HG03280 (cell line): ENCODE results near the gene BPIFB4.

Experiments used
- ATAC-seq: cut with Tn5 transposase; IDR thresholded peaks from one replicate; pipeline ENCODE4 v1.9.1; 2021; ENCODE audit warnings: mild to moderate bottlenecking, moderate library complexity; ENCODE audit not compliant: unreplicated experiment

The BPIFB4 gene

GRCh38 chr20:33154252-33154651 lies 74.8 kb downstream of the BPIFB4 start:
- no peak for ATAC-seq

GRCh38 chr20:33158637-33159385 lies 79.4 kb downstream of the BPIFB4 start:
- ATAC-seq: no peak

- no peak for ATAC-seq
These were observed 80.3 kb downstream of the BPIFB4 start for GRCh38 chr20:33159713-33160112.

- ATAC-seq: no peak
These were observed 81.2 kb downstream of the BPIFB4 start for GRCh38 chr20:33160681-33161080.
